K562 (cell line): ENCODE results near the gene OPRL1. TPM values are rescaled to one million over a fixed set of nuclear protein-coding genes. Genes with fewer than 3 reads are reported as not detected.

ENCODE experiments used
- CGGBP1 ChIP-seq: fragments of 250-450 bp; sonication (Bioruptor Pico); IDR thresholded peaks from 2 replicates; pipeline ENCODE4 v1.9.0; 2021; ENCODE audit warnings: mild to moderate bottlenecking
- CREBBP ChIP-seq: IDR thresholded peaks from one replicate; pipeline ENCODE4 v1.6.1; 2012; ENCODE audit warnings: low read depth, mild to moderate bottlenecking, control low read depth, inconsistent platforms, low read length
- GATAD2A ChIP-seq: fragments of 450-650 bp; IDR thresholded peaks from 2 replicates; pipeline ENCODE4 v1.6.1; 2017
- HLTF ChIP-seq: fragments of 450-650 bp; IDR thresholded peaks from 2 replicates; pipeline ENCODE4 v1.6.1; 2016
- HMG20A ChIP-seq: fragments of 450-650 bp; formaldehyde crosslinking; conservative IDR thresholded peaks from 2 replicates; pipeline ENCODE4 v1.4.0; 2020; ENCODE audit warnings: mild to moderate bottlenecking, mixed read lengths
- JUN ChIP-seq, 2 experiments: sonication (generic) in 1 of 2; formaldehyde crosslinking in 1 of 2; IDR thresholded peaks; 2 replicates each; pipeline versions ENCODE4 v1.6.1 to v1.8.0; 2012 to 2022; ENCODE audit warnings: borderline replicate concordance in 2 of 2, mild to moderate bottlenecking in 2 of 2, improper control_type of control experiment in 1 of 2, low read depth in 1 of 2, low read length in 1 of 2, missing genetic modification reagents in 1 of 2
- MECOM ChIP-seq: fragments of 250-450 bp; sonication (Bioruptor Pico); IDR thresholded peaks from 2 replicates; pipeline ENCODE4 v1.8.0; 2022; ENCODE audit warnings: inconsistent platforms
- MTA3 ChIP-seq: fragments of 450-650 bp; formaldehyde crosslinking; IDR thresholded peaks from 2 replicates; pipeline ENCODE4 v1.6.1; 2017; ENCODE audit warnings: mild to moderate bottlenecking, borderline replicate concordance
- NEUROD1 ChIP-seq: fragments of 150-350 bp; IDR thresholded peaks from 2 replicates; pipeline ENCODE4 v1.6.1; 2014; ENCODE audit warnings: borderline replicate concordance, low read length, low read depth; ENCODE audit not compliant: partially characterized antibody
- SMAD4 ChIP-seq: fragments of 250-450 bp; sonication (Bioruptor Pico); conservative IDR thresholded peaks from 2 replicates; pipeline ENCODE4 v1.8.0; 2021; ENCODE audit warnings: inconsistent platforms, mild to moderate bottlenecking, moderate library complexity
- TBL1XR1 ChIP-seq, 2 experiments: IDR thresholded peaks; 2 replicates each; pipeline ENCODE4 v1.6.1; 2012; ENCODE audit warnings: improper control_type of control experiment in 2 of 2, low read length in 2 of 2, mild to moderate bottlenecking in 1 of 2
- TGIF2 ChIP-seq: sonication (generic); formaldehyde crosslinking; IDR thresholded peaks from 2 replicates; pipeline ENCODE4 v1.8.1; 2022; ENCODE audit warnings: mild to moderate bottlenecking, missing genetic modification reagents, moderate library complexity
- TSC22D4 ChIP-seq: fragments of 450-650 bp; IDR thresholded peaks from 2 replicates; pipeline ENCODE4 v1.6.1; 2016; ENCODE audit warnings: missing genetic modification characterization, missing biosample characterization, control low read depth
- UBTF ChIP-seq, 2 experiments: IDR thresholded peaks; 2 replicates each; pipeline ENCODE4 v1.6.1; 2012; ENCODE audit warnings: improper control_type of control experiment in 2 of 2, low read depth in 2 of 2, low read length in 2 of 2, borderline replicate concordance in 1 of 2
- XRCC5 ChIP-seq: fragments of 200-400 bp; formaldehyde crosslinking; IDR thresholded peaks from 2 replicates; pipeline ENCODE4 v1.6.1; 2017; ENCODE audit warnings: low read depth, mild to moderate bottlenecking, low read length
- ZC3H4 ChIP-seq: sonication (generic); formaldehyde crosslinking; IDR thresholded peaks from 2 replicates; pipeline ENCODE4 v1.9.0; 2021; ENCODE audit warnings: missing genetic modification reagents, borderline replicate concordance
- ZNF175 ChIP-seq: fragments of 200-800 bp; sonication (Bioruptor generic); IDR thresholded peaks from 2 replicates; pipeline ENCODE4 v1.6.1; 2016; ENCODE audit warnings: low read depth, mild to moderate bottlenecking, missing genetic modification characterization, missing compliant biosample characterization
- ZZZ3 ChIP-seq: fragments of 450-650 bp; IDR thresholded peaks from 2 replicates; pipeline ENCODE4 v1.6.1; 2016; ENCODE audit warnings: antibody characterized with exemption, mild to moderate bottlenecking, moderate library complexity
- polyA plus RNA-seq, 8 experiments: library from polyadenylated mRNA; depleted of rRNA in 4 of 8; stranded (reverse) in 5 of 8; unstranded in 3 of 8; fragments of >200 nt; fragmentation: Nextera tagmentation in 2 of 8; fragmentation: Illumina TruSeq in 1 of 8; extraction: Ambion mirVana in 2 of 8; extraction: Trizol in 1 of 8; gene quantifications; 2 replicates each; pipeline versions ENCODE4 v1.2.1 to v1.2.3, GENCODE V29; 2011 to 2014; ENCODE audit warnings: inconsistent platforms in 1 of 8, missing spikeins in 1 of 8
- total RNA-seq, 7 experiments: library from RNA; depleted of rRNA in 6 of 7; stranded (reverse); fragments of >200 nt in 6 of 7; fragmentation: Illumina TruSeq in 2 of 7; extraction: Trizol in 2 of 7; gene quantifications; 2 replicates each; pipeline versions ENCODE4 v1.2.1 to v1.2.3, GENCODE V29; 2011 to 2021; ENCODE audit warnings: low replicate concordance in 1 of 7
- TF ChIP-seq, protein P1 (sequence below), 2 experiments: IDR thresholded peaks in 1 of 2; conservative IDR thresholded peaks in 1 of 2; 2 replicates each; pipeline ENCODE4 v1.6.1; 2016; ENCODE audit warnings: low read depth in 2 of 2, mild to moderate bottlenecking in 1 of 2, missing compliant biosample characterization in 1 of 2, missing genetic modification characterization in 1 of 2, moderate library complexity in 1 of 2
- TF ChIP-seq, protein P2 (sequence below): IDR thresholded peaks from 2 replicates; pipeline ENCODE4 v1.6.1; 2011; ENCODE audit warnings: borderline replicate concordance, low read depth, mild to moderate bottlenecking, moderate library complexity, low read length; ENCODE audit not compliant: insufficient read depth, poor library complexity, severe bottlenecking

The OPRL1 gene
- total and polyA plus RNA-seq, 9 of the 15 experiments (the other 6 are each of a cell fraction or from before 2014, with no cell fraction given) = 0.06 to 0.33 (median 0.11) TPM; not detected in 2

- no peak for TF ChIP-seq CGGBP1 (CRISPR knock-in tag)
- TF ChIP-seq ZNF175 (CRISPR knock-in tag) = no peak
- TF ChIP-seq TSC22D4 = no peak
- TF ChIP-seq, protein P1, sequence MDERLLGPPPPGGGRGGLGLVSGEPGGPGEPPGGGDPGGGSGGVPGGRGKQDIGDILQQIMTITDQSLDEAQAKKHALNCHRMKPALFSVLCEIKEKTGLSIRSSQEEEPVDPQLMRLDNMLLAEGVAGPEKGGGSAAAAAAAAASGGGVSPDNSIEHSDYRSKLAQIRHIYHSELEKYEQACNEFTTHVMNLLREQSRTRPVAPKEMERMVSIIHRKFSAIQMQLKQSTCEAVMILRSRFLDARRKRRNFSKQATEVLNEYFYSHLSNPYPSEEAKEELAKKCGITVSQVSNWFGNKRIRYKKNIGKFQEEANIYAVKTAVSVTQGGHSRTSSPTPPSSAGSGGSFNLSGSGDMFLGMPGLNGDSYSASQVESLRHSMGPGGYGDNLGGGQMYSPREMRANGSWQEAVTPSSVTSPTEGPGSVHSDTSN (CRISPR knock-in tag; IDR thresholded peaks at IDR 0.05; ENCODE audit: low read depth) = no peak
- TF ChIP-seq, protein P1 (tag; conservative IDR thresholded peaks at IDR 0.05; ENCODE audit: low read depth) = no peak
- no peak for TF ChIP-seq UBTF (IDR thresholded peaks at IDR 0.05; ENCODE audit: borderline replicate concordance in 1 of 2, low read depth in 2 of 2, low read length in 2 of 2)
- TF ChIP-seq MECOM = no peak
- peak; percentile 77 for TF ChIP-seq SMAD4
- TF ChIP-seq MTA3 = no peak; the same call in 1 of the 2 replicates
- no peak for TF ChIP-seq ZC3H4 (CRISPR knock-in tag)
- TF ChIP-seq JUN (IDR thresholded peaks at IDR 0.05; ENCODE audit: borderline replicate concordance, low read depth, low read length) = no peak
- TF ChIP-seq JUN (CRISPR knock-in tag; IDR thresholded peaks at IDR 0.05; ENCODE audit: borderline replicate concordance) = no peak
- no peak for TF ChIP-seq HLTF
- TF ChIP-seq, protein P2, sequence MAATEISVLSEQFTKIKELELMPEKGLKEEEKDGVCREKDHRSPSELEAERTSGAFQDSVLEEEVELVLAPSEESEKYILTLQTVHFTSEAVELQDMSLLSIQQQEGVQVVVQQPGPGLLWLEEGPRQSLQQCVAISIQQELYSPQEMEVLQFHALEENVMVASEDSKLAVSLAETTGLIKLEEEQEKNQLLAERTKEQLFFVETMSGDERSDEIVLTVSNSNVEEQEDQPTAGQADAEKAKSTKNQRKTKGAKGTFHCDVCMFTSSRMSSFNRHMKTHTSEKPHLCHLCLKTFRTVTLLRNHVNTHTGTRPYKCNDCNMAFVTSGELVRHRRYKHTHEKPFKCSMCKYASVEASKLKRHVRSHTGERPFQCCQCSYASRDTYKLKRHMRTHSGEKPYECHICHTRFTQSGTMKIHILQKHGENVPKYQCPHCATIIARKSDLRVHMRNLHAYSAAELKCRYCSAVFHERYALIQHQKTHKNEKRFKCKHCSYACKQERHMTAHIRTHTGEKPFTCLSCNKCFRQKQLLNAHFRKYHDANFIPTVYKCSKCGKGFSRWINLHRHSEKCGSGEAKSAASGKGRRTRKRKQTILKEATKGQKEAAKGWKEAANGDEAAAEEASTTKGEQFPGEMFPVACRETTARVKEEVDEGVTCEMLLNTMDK = no peak
- TF ChIP-seq XRCC5 = no peak
- TF ChIP-seq GATAD2A = no peak
- no peak; a peak in 1 of 4 replicates for TF ChIP-seq TBL1XR1 (IDR thresholded peaks at IDR 0.05; ENCODE audit: low read length in 2 of 2)
- TF ChIP-seq NEUROD1 = no peak
- no peak for TF ChIP-seq TGIF2 (CRISPR knock-in tag)
- TF ChIP-seq CREBBP = no peak
- TF ChIP-seq HMG20A (CRISPR knock-in tag) = no peak
- TF ChIP-seq ZZZ3 = no peak
Measured at GRCh38 chr20:64079273-64080012, 439 bp upstream of the OPRL1 start, which contains the start of gene RGS19 (continued).
